Measurements from ENCODE around the gene GRID1.

GRID1 gene

DNA sequence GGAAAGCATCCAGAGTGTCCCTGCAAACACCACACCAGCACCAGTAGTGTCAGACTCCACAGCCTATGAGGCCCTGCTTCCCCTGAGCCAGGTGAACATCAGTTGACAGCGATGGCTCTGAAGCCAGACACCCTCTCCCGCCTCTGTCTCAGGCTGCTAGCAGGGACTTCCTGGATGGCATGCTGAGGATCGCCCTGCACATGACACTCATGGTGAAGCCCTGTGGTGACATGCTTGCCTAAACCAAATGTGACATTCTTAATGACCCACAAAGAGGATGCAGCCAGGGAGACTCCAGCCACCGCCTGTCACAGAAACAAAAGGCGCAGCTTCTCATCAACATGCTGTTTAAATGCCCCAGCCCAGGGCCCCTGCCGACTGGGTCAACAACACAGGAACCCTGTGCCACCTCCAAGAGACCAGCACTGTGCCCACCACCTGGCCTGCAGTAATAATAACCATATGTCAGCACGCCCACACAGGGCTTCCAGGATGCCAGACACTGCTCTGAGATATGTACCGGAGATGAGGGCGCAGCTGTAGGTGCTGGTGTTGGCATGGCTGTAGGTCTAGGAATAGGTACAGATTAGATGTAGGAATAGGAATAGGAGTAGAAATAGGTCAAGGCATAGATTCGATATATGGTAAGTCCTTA lies 81.3 kb downstream of the GRID1 start:
- DNase-seq (ENCODE audit: low read depth, low spot score) = no peak
- no peak for TF ChIP-seq FOXP2 (optimal IDR thresholded peaks at IDR 0.05; ENCODE audit: control extremely low read depth, extremely low read length, insufficient read depth)
- Histone ChIP-seq H3K9me3 (ENCODE audit: low read depth, low read length) (no peaks in the 10 kb centered on the region), H3K9ac (ENCODE audit: insufficient read length) (no peak overlapping the region), H3K27ac (no peak overlapping the region), H3K36me3 (ENCODE audit: insufficient read depth, low read length) (no peaks in the 10 kb centered on the region), H3K4me3 (no peak overlapping the region)

GRCh38 chr10:86284355-86285105 lies 82.1 kb downstream of the GRID1 start:
- H3K9ac ChIP-seq (ENCODE audit: insufficient read length) = no peak overlapping the region
- H3K27ac ChIP-seq = no peak overlapping the region
- no peak overlapping the region for H3K4me3 ChIP-seq
- TF ChIP-seq EZH2 (IDR thresholded peaks at IDR 0.05) = no peak
- TF ChIP-seq FOXP2 (optimal IDR thresholded peaks at IDR 0.05; ENCODE audit: control extremely low read depth, extremely low read length, insufficient read depth) = no peak
- no peak for TF ChIP-seq POLR2AphosphoS5 (IDR thresholded peaks at IDR 0.05; ENCODE audit: borderline replicate concordance, low read depth, low read length)
- no peaks in the 10 kb centered on the region for H3K36me3 ChIP-seq (ENCODE audit: insufficient read depth, low read length)
- no peaks in the 10 kb centered on the region for H3K9me3 ChIP-seq (ENCODE audit: low read depth, low read length)
- no peak for DNase-seq (ENCODE audit: low read depth, low spot score)

GRCh38 chr10:86283466-86284287 lies 82.9 kb downstream of the GRID1 start:
- no peak overlapping the region for H3K4me3 ChIP-seq
- no peak overlapping the region for H3K9ac ChIP-seq (ENCODE audit: insufficient read length)
- no peak overlapping the region for H3K27ac ChIP-seq
- H3K36me3 ChIP-seq (ENCODE audit: insufficient read depth, low read length) = no peaks in the 10 kb centered on the region
- TF ChIP-seq FOXP2 (optimal IDR thresholded peaks at IDR 0.05; ENCODE audit: control extremely low read depth, extremely low read length, insufficient read depth) (no peak), EZH2 (IDR thresholded peaks at IDR 0.05) (no peak), POLR2AphosphoS5 (IDR thresholded peaks at IDR 0.05; ENCODE audit: borderline replicate concordance, low read depth, low read length) (no peak)
- H3K9me3 ChIP-seq (ENCODE audit: low read depth, low read length) = no peaks in the 10 kb centered on the region
- no peak for DNase-seq (ENCODE audit: low read depth, low spot score)

DNA sequence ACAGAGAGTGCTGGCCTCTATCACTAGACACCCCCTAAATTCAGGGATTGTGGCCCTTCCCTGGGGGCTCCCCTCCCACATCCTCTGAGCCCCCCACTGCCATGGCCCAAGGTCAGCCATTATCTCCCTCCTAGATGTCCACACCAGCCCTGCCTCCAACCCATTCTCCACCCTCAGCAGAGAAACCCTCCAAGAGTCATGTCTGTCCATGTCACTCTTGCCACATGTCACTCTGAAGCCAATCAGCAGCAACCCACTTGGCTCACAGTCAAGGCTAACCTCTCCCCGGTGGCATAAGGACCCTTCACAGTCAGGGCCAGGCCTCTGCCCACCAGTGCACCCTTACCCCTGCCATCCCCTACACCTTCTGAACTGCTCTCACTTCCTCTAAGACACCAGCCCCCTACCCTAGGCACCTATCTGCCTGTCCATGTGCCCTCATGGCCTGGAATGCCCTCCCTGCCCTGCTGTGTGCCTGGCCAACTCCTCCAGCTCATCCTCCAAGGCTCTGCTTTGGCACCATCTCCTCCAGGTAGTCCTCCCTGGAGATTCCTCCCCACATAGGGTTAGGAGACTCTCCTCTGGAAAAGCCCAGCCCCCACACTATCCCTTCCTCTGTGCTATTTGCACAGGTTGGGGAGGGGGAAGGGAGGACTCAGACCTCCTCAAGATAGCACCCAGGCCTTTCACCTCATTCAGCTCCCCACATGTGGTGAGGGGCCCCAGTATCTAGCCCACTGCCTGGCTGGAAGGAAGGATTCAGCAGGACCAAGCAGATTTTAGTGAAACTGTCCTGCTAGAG lies 83.7 kb downstream of the GRID1 start:
- H3K36me3 ChIP-seq (ENCODE audit: insufficient read depth, low read length) = no peaks in the 10 kb centered on the region
- H3K27ac ChIP-seq = no peak overlapping the region
- no peak overlapping the region for H3K9ac ChIP-seq (ENCODE audit: insufficient read length)
- no peaks in the 10 kb centered on the region for H3K9me3 ChIP-seq (ENCODE audit: low read depth, low read length)
- no peak for DNase-seq (ENCODE audit: low read depth, low spot score)
- H3K4me3 ChIP-seq = no peak overlapping the region
- no peak for TF ChIP-seq FOXP2 (optimal IDR thresholded peaks at IDR 0.05; ENCODE audit: control extremely low read depth, extremely low read length, insufficient read depth)
- TF ChIP-seq EZH2 (IDR thresholded peaks at IDR 0.05) = no peak
- no peak for TF ChIP-seq POLR2AphosphoS5 (IDR thresholded peaks at IDR 0.05; ENCODE audit: borderline replicate concordance, low read depth, low read length)

DNA sequence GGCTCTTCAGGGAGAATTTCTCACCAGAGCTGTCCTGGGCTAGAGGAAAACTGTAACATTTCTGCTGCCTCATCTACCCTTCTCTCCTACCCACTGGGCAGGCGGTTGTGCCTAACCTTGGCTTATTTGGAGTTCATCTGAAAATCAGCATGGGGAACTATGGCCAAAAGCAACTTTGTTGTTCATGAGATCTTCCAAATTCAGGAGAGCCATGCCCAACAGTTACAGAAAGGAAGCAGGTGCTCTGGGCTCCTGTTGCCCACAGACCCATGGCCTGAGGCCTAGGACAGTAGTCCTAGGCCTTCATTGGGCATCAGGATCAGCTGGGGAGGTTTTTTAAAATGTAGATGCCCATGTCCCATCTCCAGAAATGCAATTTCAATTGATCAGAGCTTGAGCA lies 85.2 kb downstream of the GRID1 start:
- Histone ChIP-seq H3K9ac (ENCODE audit: insufficient read length) (no peak overlapping the region), H3K9me3 (ENCODE audit: low read depth, low read length) (no peaks in the 10 kb centered on the region), H3K27ac (no peak overlapping the region), H3K4me3 (no peak overlapping the region), H3K36me3 (ENCODE audit: insufficient read depth, low read length) (no peaks in the 10 kb centered on the region)
- DNase-seq (ENCODE audit: low read depth, low spot score) = no peak
- no peak for TF ChIP-seq FOXP2 (optimal IDR thresholded peaks at IDR 0.05; ENCODE audit: control extremely low read depth, extremely low read length, insufficient read depth)
- no peak for TF ChIP-seq POLR2AphosphoS5 (IDR thresholded peaks at IDR 0.05; ENCODE audit: borderline replicate concordance, low read depth, low read length)

GRCh38 chr10:86269332-86269731 lies 97.3 kb downstream of the GRID1 start:
- TF ChIP-seq EZH2 (IDR thresholded peaks at IDR 0.05) (no peak), POLR2AphosphoS5 (IDR thresholded peaks at IDR 0.05; ENCODE audit: borderline replicate concordance, low read depth, low read length) (no peak), FOXP2 (optimal IDR thresholded peaks at IDR 0.05; ENCODE audit: control extremely low read depth, extremely low read length, insufficient read depth) (no peak)
- no peak for DNase-seq (ENCODE audit: low read depth, low spot score)
- H3K27ac ChIP-seq = no peak overlapping the region
- H3K9ac ChIP-seq (ENCODE audit: insufficient read length) = no peak overlapping the region
- no peak overlapping the region for H3K4me3 ChIP-seq
- H3K36me3 ChIP-seq (ENCODE audit: insufficient read depth, low read length) = no peaks in the 10 kb centered on the region
- H3K9me3 ChIP-seq (ENCODE audit: low read depth, low read length) = no peaks in the 10 kb centered on the region

DNA sequence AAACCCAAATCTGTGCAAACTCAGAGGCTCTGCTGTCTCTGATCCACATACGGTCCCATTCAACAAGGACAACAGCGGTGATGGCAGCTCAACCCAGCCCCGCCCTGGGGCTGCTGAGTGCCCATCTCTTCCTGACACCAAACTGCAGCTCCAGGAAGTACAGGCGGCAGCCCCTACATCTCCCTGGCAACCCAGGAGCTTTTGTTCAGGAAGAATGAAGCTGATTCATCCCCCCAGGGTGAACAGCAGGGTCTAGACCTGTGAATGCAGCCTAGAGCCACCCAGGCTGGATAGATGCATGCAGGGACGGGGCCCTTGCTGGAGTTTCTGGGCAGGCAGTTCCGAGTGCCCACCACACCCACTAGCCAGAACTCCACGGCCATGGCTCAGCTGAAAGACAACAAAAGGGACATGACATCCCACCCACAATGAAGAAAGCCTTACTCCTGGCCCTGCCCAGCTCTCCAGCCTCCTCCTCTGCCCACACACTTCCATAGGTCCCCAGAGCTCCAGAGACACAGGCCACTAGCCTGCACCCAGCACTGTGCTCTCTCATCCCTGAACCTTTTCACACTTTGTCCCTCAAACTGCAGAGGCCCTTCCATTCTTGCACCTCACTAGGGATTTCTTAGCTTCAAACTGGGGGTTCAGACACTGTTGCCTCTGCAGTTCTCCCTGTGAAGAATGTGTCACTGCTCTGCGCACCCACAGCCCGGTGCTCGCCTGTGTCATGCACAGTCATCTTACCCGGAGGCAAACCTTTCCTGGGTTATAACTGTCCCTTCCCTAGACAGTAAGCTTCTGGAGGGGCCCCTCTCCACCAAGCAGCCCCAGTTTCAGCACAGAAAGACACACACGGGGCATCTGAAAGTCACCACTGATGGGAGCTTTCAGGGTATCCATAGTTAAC lies 99.1 kb downstream of the GRID1 start:
- Histone ChIP-seq H3K27ac (no peak overlapping the region), H3K9me3 (ENCODE audit: low read depth, low read length) (no peaks in the 10 kb centered on the region), H3K36me3 (ENCODE audit: insufficient read depth, low read length) (no peaks in the 10 kb centered on the region), H3K4me3 (no peak overlapping the region), H3K9ac (ENCODE audit: insufficient read length) (no peak overlapping the region)
- no peak for TF ChIP-seq FOXP2 (optimal IDR thresholded peaks at IDR 0.05; ENCODE audit: control extremely low read depth, extremely low read length, insufficient read depth)
- TF ChIP-seq POLR2AphosphoS5 (IDR thresholded peaks at IDR 0.05; ENCODE audit: borderline replicate concordance, low read depth, low read length) = no peak
- no peak for DNase-seq (ENCODE audit: low read depth, low spot score)
